Brain microvascular endothelial cell (primary cell): Measurements from ENCODE around the gene THOC6.
"Not testable (repeated sequence)": the region's sequence is repeated elsewhere in the genome, so short reads cannot be mapped to it uniquely, and the experiment has no call there.

Experiments
- DNase-seq: peaks from one replicate; pipeline ENCODE4 v3.0.0-alpha.2; 2020
- H3K27ac ChIP-seq: fragments of 250-450 bp; sonication (Bioruptor Pico); 2 replicates; pipeline ENCODE4 v1.5.1; 2020; ENCODE audit warnings: mild to moderate bottlenecking, moderate library complexity
- H3K27me3 ChIP-seq: fragments of 250-450 bp; sonication (Bioruptor Pico); replicated peaks from 2 replicates; pipeline ENCODE4 v1.5.1; 2020; ENCODE audit warnings: mild to moderate bottlenecking
- H3K36me3 ChIP-seq: fragments of 250-450 bp; sonication (Bioruptor Pico); replicated peaks from 2 replicates; pipeline ENCODE4 v1.5.1; 2020; ENCODE audit warnings: mild to moderate bottlenecking
- H3K4me3 ChIP-seq: 2 replicates; pipeline ENCODE4 v1.5.1; 2011; ENCODE audit warnings: low read depth, mild to moderate bottlenecking, control low read depth, low read length, moderate library complexity
- CTCF ChIP-seq: IDR thresholded peaks from 2 replicates; pipeline ENCODE4 v1.5.1; 2011; ENCODE audit warnings: low read depth, mild to moderate bottlenecking, moderate library complexity, low read length, control low read depth, inconsistent platforms; ENCODE audit errors: missing control alignments
- in situ Hi-C: cut with HindIII; loops from 2 replicates; pipeline ENCODE4 v1.10.0; 2017; ENCODE audit warnings: low sequenced_read_pairs, low pct_ligation_motif_present

The THOC6 gene

GRCh38 chr16:3071655-3072054, 47.8 kb downstream of the THOC6 start:
- H3K27me3 ChIP-seq = no peaks in the 10 kb centered on the region
- H3K4me3 ChIP-seq = no peak overlapping the region
- in situ Hi-C loops = no loop called here
- no peak overlapping the region for H3K27ac ChIP-seq
- no peak for TF ChIP-seq CTCF
- no peaks in the 10 kb centered on the region for H3K36me3 ChIP-seq
- DNase-seq = no peak

GRCh38 chr16:3072148-3072547, 48.3 kb downstream of the THOC6 start:
- DNase-seq, H3K4me3 ChIP-seq, H3K36me3 ChIP-seq, H3K27ac ChIP-seq, H3K27me3 ChIP-seq, in situ Hi-C loops: not testable (repeated sequence)

GRCh38 chr16:3072576-3073263, 48.9 kb downstream of the THOC6 start:
- DNase-seq, in situ Hi-C loops, H3K27me3 ChIP-seq, H3K4me3 ChIP-seq, H3K27ac ChIP-seq, H3K36me3 ChIP-seq: not testable (repeated sequence)

GRCh38 chr16:3073448-3073847, 49.6 kb downstream of the THOC6 start:
- Histone ChIP-seq H3K36me3 (no peaks in the 10 kb centered on the region), H3K4me3 (no peak overlapping the region), H3K27ac (no peak overlapping the region), H3K27me3 (no peaks in the 10 kb centered on the region)
- in situ Hi-C loops = no loop called here
- no peak for DNase-seq
- no peak for TF ChIP-seq CTCF

DNA sequence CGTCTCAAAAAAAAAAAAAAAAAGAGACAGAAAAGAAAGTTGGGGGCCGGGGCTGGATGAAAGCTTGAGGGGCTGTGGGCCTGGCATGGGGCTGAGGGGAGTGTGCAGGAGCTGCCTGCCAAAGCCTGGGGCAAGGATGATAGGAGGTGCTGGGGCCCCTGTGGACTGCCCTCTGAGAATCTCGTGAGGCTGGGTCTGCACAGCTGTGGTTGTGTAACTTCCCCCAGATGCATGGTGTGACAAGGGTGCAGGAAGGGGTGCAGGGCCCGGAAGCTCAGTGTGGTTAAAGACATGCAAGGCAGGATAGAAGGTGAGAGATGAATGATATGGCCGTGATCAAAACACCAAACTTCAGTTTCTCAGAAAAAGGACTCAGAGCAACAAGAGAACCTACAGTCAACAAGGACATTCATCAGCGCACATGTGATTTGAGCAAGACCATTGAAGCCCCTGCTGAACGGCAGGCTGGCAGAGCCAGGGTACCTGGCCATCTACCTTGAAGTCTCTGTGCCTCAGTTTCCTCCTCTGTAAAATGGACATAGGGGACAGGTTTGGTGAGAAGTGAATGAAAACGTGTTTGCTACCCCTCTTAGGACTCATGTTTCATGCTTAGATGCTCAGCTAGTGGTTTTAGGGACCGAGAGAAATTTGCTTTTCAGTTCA, 51.2 kb downstream of the THOC6 start:
- DNase-seq = no peak
- no peak overlapping the region for H3K27ac ChIP-seq

DNA sequence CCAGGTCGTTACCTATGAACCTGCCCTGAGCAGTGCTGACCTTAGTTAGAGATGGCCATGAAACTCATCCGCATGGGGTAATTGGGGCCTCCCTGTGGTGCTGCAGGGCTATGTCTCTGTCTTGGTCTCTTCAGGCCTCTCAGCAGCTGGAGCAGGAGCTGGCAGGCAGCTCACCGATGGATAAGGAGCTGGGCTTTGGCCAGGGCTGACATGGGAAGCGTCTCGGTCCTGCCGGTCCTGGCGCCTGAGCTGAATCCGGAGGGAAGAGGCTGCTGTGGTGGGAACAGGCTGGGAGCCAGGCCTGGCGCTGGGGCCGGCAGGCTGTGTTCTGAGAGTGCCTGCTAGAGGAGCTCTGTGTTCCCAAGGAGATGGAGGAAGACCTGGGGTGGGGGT, 51.7 kb downstream of the THOC6 start:
- in situ Hi-C loops = no loop called here
- Histone ChIP-seq H3K27me3 (peaks cover 2% of the 10 kb centered on the region), H3K36me3 (no peaks in the 10 kb centered on the region), H3K4me3 (no peak overlapping the region), H3K27ac (no peak overlapping the region)
- no peak for DNase-seq
- no peak for TF ChIP-seq CTCF

More for the DNA sequence above, 51.2 kb downstream of the THOC6 start:
- in situ Hi-C loops = no loop called here
- TF ChIP-seq CTCF = no peak
- H3K27me3 ChIP-seq = peaks cover 2% of the 10 kb centered on the region
- no peak overlapping the region for H3K4me3 ChIP-seq
- H3K36me3 ChIP-seq = no peaks in the 10 kb centered on the region

DNA sequence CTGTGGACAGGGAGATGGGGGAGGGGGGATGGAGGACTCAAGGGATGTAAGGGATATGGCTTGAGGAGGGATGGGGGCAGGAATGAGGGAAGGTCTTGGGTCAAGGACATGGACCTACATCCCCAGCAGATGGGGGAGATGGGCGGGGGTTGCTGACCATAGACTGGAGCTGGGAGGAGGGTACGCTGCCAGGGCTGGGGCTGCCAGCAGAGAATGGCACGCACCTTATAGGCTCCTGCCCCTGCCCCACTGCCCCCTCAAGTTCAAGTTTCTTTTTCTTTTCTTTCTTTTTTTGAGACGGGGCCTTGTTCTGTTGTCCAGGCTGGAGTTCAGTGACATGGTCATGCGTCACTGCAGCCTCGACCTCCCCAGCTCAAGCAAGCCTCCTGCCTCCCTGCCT, 52.1 kb downstream of the THOC6 start:
- DNase-seq, H3K36me3 ChIP-seq, in situ Hi-C loops, H3K27ac ChIP-seq, H3K27me3 ChIP-seq, H3K4me3 ChIP-seq: not testable (repeated sequence)
